SKM-1 treated with dmso at 0.1 percent for 144 hours (cell line): ENCODE data around the gene DNAH17.

ENCODE experiments used
- DNase-seq: peaks from one replicate; lab custom pipeline; 2025; ENCODE audit not compliant: unreplicated experiment; lab: John Stamatoyannopoulos, UW

The DNAH17 gene

DNA sequence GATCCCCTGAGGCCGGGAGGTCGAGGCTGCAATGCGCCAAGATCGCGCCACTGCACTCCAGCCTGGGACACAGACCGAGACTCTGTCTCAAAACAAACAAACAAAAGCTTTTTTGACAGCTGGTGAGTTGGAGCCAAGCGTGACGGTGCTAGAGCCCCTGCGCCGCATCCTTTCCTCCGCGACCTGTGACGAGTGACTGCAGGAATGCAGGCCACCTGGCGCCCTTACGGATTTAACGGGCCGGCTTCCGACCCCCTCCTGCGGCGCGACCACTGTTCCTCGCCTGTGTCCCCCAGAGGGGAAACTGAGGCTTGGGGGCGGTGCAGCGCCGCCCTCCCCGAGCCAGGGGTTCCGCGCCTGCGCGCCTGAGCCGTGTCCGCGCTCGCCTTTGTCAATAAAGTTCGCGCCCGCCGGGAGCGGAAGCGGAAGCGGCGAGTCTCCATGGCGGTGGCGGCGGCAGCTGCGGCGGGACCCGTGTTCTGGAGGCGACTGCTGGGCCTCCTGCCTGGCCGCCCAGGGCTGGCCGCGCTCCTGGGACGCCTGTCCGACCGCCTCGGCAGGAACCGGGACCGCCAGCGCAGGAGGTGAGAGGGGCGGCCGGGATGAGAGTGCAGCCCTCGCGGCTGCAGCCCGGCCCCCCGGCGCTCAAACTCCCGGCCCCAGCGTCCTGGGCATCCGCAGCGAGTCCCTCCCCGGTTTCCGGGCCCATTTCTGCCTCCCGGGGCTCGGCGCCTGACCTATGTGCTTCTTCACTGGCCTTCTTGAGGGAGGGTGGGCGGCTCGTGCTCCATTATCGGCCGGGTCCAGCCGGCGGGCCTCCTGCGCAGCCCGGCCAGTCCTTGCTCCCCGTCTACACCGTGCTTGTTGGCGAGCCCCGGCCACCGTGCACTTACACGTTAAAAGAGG is 198.7 kb downstream of the DNAH17 start, which contains the start of gene PGS1:
TSS of gene PGS1 (plus strand) at position 425 of the 906 bp plus-strand sequence. CDS start at position 442, 17 bp downstream.
- peak; percentile 48 for DNase-seq

DNA sequence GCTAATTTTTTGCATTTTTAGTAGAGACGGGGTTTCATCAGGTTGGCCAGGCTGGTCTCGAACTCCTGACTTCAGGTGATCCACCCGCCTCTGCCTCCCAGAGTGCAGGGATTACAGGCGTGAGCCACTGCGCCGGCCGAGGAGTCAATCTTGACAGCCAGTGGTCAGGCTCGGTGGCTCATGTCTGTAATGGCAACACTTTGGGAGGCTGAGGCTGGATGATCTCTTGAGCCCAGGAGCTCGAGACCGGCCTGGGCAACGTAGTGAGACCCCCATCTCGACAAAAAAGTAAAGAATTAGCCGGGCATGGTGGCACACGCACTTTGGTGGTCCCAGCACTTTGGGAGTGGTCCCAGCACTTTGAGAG is 199.4 kb downstream of the DNAH17 start:
- DNase-seq, result no peak

DNA sequence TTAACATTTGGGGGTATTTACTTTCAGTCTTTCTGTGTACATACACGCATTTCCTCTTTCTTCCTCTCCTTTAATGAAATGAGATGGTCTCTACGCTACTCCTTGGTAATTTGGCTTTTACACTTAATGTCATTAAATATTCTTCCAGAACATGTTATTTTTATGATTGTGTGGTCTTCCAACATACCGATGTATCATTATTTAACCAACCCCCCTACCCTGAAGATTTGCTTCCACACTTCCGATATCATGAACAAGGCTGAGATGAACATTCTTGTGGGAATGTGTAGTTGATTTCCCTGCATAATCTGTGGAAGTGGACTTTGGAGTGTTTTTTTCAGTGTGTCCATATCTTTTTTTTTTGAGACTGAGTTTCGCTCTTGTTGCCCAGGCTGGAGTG is 201.0 kb downstream of the DNAH17 start:
- DNase-seq, result no peak

DNA sequence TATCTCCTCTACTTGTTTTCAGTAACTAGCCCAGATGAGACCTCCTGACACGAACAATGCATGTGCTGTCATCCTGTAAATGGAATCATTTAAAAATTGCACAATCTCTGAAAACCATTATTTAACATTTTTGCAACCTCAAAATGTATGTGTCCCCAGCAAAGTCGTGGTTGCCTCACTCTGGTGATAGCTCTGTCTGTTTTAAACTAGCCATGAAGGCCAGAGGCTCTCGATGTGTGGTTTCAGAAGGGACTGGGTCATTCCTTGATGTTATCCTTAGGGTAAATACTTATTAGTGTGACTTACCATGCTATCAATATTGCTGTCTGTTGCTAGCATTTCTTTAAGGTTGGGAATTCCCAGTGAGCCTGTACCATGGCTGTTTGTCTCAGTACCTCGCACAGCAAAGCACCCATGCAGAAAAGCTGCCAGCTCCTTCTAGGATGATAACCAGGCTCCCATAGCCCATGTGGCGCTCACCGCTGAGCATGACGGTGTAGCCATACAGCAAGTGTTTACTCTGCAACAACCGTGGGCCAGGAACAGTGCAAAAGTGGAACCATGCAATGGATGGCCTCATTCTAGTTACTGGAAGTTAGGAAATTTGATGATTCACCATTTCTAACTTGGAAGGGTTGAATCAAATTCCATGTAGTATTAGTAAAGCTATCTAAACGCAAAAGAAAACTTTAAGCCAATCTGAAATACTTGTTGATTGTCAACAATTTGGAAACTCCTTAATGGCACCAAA is 201.6 kb downstream of the DNAH17 start:
- no peak for DNase-seq

DNA sequence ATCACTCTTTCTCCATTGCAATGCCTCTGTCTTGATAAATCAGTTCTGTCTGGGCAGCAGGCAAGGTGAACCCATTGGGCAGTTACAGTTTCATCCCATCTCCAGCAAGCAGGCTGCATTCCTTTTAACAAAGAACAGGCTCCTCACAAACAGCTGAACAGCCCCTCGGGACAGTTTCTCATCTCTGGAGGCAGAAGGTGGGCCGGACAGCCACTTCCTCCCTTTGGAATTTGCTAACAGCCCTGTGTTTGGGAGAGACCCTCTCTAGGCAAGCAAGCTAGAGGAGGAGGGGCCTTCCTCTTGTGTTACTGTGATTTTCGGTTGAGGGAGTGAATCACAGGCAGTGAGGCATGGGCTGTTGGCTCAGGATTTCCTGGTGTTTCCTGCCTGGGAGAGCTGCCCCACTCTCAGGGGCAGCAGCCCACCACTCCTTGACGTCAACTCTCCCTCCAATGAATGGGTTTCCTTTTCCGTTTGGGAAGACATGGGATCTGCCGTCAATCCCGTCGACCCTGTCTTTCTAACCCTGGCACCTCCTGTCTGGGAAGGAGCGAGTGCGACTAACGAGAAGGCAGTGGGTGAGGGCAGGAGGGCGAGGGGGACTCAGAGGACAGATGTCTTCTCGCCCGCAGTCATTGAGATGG is 202.4 kb downstream of the DNAH17 start:
- no peak for DNase-seq

DNA sequence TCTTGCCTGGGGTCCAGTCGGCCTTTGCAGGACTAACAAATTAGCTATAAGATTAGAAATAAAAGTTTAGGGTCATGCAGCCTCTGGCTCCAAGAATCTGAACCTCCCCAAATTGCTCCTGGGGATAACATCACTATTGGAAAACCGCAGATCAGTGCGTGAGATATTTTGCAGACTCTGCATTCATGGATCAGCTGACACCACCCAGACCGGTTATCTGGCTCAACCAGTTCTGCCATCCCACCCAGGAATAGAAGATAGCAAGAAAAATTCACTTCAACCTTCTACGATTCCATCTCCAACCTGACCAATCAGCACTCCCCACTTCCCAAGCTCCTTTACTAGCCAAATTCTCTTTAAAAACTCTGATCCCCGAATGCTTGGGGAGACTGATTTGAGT is 203.0 kb downstream of the DNAH17 start:
- no peak for DNase-seq
